Activated CD8-positive, alpha-beta T cell treated with anti-CD3 and anti-CD28 coated beads for 36 hours (primary cell): ENCODE measurements around the gene RBBP6. TPM values are rescaled to one million over a fixed set of nuclear protein-coding genes. Genes with fewer than 3 reads are reported as not detected.

Source experiments
- ATAC-seq: fragments of 200-7000 bp; cut with Tn5 transposase; one replicate; pipeline ENCODE4 v1.10.0; 2021; ENCODE audit warnings: mild to moderate bottlenecking, moderate library complexity
- CTCF ChIA-PET: fragments of 350-600 bp; sonication (Branson Sonifier 250); formaldehyde crosslinking; loops from one replicate; lab custom pipeline; 2021; ENCODE audit warnings: antibody characterized with exemption; lab: Charles Lee
- POLR2A ChIA-PET: fragments of 350-600 bp; sonication (Branson Sonifier 250); formaldehyde crosslinking; loops from one replicate; lab custom pipeline; 2021; ENCODE audit warnings: antibody characterized with exemption; lab: Charles Lee
- DNase-seq: peaks from one replicate; pipeline ENCODE4 v3.0.0-alpha.2; 2020
- H3K27ac Mint-ChIP-seq: one replicate; pipeline ENCODE4 v1.8.0; 2021; ENCODE audit warnings: mild to moderate bottlenecking, mixed read lengths
- H3K27me3 Mint-ChIP-seq: one replicate; pipeline ENCODE4 v1.8.0; 2021; ENCODE audit warnings: mixed read lengths
- H3K36me3 Mint-ChIP-seq: one replicate; pipeline ENCODE4 v1.8.0; 2021; ENCODE audit warnings: low read depth, mixed read lengths
- H3K4me1 Mint-ChIP-seq: one replicate; pipeline ENCODE4 v1.8.0; 2021; ENCODE audit warnings: low read depth, mixed read lengths
- H3K4me3 Mint-ChIP-seq: one replicate; pipeline ENCODE4 v1.8.0; 2021; ENCODE audit warnings: mild to moderate bottlenecking, moderate library complexity, mixed read lengths
- H3K9me3 Mint-ChIP-seq: one replicate; pipeline ENCODE4 v1.8.0; 2021; ENCODE audit warnings: mixed read lengths
- intact Hi-C: fragments of 100-400 bp; cut with micrococcal nuclease; formaldehyde crosslinking; loops from one replicate; pipeline ENCODE4 v1.10.0; 2022
- total RNA-seq, 2 experiments: library from RNA; stranded (reverse); gene quantifications; one replicate each; pipeline ENCODE4 v1.2.3, GENCODE V29; 2021
- TF ChIP-seq, protein P1 (sequence below): fragments of 200-600 bp; IDR thresholded peaks from one replicate; pipeline ENCODE4 v1.8.0; 2022; ENCODE audit warnings: antibody characterized with exemption, mild to moderate bottlenecking

Gene RBBP6
- total RNA-seq, 2 experiments from 2014 or later, result 71.6 to 74.8 TPM

DNA sequence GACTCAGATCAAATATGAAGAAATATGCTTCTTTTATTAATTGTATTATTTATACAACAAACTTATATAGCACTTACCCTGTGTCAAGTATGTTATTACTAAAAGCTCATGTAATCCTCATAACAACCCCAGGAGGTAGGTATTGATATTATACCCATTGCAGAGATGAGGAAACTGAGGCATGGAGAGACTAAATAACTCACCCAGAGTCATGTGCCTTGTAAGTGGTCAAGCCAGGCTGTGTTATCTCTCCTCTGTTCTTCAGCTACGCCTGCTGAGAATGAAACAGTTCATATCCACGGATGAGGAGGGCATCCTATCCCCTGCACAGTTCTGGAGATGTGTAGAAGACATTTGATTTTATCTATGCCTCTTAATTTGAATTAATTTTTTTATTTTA is 78.1 kb downstream of the RBBP6 start:
- ChIA-PET CTCF (interaction anchor here (1.4 kb wide), 1 partner anchor 8 kb away, joined by 3 read pairs; no protein-coding TSS in a partner anchor), POLR2A (no interaction called here)
- no peak overlapping the region for H3K4me3 Mint-ChIP-seq
- H3K27me3 Mint-ChIP-seq, result peaks cover 11% of the 10 kb centered on the region
- no peak overlapping the region for H3K27ac Mint-ChIP-seq
- H3K9me3 Mint-ChIP-seq, result no peaks in the 10 kb centered on the region
- H3K36me3 Mint-ChIP-seq, result no peaks in the 10 kb centered on the region
- ATAC-seq, result no peak
- TF ChIP-seq, protein P1, sequence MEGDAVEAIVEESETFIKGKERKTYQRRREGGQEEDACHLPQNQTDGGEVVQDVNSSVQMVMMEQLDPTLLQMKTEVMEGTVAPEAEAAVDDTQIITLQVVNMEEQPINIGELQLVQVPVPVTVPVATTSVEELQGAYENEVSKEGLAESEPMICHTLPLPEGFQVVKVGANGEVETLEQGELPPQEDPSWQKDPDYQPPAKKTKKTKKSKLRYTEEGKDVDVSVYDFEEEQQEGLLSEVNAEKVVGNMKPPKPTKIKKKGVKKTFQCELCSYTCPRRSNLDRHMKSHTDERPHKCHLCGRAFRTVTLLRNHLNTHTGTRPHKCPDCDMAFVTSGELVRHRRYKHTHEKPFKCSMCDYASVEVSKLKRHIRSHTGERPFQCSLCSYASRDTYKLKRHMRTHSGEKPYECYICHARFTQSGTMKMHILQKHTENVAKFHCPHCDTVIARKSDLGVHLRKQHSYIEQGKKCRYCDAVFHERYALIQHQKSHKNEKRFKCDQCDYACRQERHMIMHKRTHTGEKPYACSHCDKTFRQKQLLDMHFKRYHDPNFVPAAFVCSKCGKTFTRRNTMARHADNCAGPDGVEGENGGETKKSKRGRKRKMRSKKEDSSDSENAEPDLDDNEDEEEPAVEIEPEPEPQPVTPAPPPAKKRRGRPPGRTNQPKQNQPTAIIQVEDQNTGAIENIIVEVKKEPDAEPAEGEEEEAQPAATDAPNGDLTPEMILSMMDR, result no peak
- no peak for DNase-seq
- intact Hi-C loops, result no loop called here
- H3K4me1 Mint-ChIP-seq, result no peaks in the 10 kb centered on the region

Other genes starting within 250 kb of the RBBP6 start
- gene TNRC6A, start 190.1 kb downstream of the RBBP6 start, total RNA-seq, result 10 to 100 TPM; 27.7 to 28.9 TPM